GM18508 (cell line): ENCODE results near the gene MTERF4.
A peak's percentile ranks its signal among the peaks of the same experiment; 100 is the strongest.

Source experiments
- ATAC-seq: cut with Tn5 transposase; IDR thresholded peaks from one replicate; pipeline ENCODE4 v1.9.1; 2021; ENCODE audit warnings: moderate number of reproducible peaks; ENCODE audit not compliant: insufficient read depth, unreplicated experiment

MTERF4 gene, protein sequence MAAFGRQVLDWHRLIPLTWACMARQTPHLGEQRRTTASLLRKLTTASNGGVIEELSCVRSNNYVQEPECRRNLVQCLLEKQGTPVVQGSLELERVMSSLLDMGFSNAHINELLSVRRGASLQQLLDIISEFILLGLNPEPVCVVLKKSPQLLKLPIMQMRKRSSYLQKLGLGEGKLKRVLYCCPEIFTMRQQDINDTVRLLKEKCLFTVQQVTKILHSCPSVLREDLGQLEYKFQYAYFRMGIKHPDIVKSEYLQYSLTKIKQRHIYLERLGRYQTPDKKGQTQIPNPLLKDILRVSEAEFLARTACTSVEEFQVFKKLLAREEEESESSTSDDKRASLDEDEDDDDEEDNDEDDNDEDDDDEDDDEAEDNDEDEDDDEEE

DNA sequence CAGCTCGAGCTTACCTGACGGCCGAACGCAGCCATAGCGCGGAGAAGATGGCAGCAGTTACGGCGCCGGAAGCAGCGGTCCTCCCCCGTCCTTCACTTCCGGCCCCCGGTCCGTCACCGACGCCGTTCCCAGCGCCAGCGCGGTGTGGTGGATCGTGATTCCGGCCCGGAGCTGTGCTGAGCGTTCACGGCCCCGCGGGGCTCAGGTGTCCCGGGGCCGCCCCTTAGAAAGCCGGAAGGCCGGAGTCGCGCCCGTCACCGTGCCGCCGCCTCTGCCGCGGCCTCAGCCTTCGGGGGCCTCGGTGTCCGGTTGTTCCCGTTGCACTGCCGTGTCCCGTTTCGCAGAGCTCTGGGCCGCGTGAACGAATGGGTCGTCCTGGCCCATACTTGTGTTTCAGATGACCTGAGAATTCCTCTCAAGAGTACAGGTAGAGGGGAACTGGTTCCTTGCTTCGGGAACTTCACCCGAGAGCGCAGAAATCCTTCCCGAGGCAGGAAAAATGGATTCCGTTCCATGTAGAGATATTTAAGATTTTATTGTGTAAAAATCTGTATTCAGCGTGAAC, at the start of gene MTERF4:
TSS of gene MTERF4 (minus strand) at position 49 of the 565 bp plus-strand sequence. CDS start at position 35, 14 bp downstream.
- peak; percentile 53 for ATAC-seq

DNA sequence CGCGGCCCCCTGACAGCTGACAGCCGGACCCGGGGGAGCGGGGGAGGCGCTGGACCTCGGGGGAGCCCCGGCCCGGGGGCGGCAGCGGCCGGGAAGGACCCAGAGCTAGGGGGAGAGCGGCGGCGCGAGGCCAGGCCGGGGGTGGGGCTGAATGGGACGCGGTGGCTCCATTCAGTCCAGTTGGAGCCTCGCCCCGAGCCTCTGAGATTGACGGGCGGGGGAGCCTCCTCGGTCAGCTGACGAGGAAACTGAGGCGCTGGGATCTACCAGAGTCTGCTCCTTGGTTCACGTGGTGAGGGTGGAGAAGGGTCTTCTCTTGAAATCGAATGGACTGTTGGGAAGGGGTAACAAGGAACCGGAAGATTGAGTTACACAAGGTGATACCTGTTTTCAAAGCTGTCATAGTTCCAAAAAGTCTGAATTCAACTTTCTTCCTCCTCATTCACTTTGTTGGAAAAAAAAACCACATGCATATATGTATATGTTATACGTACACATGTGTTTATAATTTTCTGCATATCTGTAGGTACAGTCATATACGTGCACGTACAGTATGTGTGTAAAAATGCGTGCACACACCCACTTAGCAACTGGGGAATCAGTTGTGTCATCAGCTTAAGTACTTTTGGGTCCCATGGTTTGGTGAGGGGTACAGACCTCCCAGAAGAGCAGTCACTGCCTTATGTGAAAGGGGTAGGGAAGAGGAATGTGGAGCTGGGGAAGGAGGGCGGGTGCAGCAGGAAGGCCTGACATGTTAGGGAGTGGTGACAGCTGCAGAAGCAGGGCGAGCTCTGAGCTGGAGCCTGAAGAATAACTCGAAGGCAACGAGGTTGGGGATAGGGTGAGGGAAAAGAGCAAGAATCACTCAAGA, 48.8 kb upstream of the MTERF4 start:
- ATAC-seq, result peak; percentile 7

DNA sequence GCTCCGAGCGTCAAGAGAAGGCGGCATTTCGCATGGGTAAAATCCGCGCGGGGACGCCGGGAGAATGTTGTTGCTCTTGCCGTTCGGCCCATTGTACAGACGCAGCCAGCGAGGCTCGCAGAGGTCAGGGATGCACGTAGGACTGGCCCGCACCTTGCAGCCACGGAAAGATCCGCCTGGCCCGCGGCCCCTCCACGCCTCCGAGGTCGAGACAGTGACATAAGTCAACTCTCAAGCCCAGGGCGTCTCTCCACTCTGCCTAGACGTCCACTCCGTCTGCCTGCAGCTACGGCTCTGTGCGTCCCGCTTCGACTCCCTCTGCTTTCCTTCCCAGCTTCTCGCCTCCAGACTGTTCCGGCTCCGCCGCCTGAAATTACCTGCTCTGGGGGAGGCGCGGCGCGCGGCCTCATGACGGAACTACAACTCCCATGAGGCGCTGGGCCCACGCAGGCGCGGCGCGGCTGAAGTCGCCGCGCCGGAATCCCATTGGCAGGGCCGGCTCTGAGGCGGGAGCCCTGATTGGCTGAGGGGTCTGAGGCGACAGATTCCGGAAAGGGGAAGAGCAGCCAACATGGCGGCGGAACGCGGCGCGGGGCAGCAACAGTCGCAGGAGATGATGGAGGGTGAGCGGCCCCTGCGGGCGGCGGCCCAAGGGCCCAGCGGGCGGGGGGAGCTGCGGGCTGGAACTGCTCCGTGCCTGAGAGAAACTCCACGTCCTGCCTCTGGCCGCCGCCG, 48.0 kb upstream of the MTERF4 start, which contains the start of gene PPP1R7:
TSS of gene PPP1R7 (plus strand) at position 543 of the 735 bp plus-strand sequence. CDS start at position 572, 29 bp downstream.
- ATAC-seq, result peak; percentile 38

DNA sequence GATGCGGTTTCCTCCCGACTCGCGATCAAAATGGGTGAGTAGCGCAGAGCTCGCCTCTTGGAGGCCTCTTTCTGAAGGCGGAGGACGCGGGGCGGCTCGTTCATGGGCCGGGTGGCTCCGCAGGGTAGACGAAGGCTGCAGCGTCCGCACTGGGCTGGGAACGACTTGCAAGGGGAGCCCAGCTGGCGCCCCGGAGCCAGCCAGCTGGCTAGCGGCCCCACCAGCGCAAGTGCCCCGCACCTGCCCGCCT, 47.5 kb upstream of the MTERF4 start:
- peak; percentile 2 for ATAC-seq

DNA sequence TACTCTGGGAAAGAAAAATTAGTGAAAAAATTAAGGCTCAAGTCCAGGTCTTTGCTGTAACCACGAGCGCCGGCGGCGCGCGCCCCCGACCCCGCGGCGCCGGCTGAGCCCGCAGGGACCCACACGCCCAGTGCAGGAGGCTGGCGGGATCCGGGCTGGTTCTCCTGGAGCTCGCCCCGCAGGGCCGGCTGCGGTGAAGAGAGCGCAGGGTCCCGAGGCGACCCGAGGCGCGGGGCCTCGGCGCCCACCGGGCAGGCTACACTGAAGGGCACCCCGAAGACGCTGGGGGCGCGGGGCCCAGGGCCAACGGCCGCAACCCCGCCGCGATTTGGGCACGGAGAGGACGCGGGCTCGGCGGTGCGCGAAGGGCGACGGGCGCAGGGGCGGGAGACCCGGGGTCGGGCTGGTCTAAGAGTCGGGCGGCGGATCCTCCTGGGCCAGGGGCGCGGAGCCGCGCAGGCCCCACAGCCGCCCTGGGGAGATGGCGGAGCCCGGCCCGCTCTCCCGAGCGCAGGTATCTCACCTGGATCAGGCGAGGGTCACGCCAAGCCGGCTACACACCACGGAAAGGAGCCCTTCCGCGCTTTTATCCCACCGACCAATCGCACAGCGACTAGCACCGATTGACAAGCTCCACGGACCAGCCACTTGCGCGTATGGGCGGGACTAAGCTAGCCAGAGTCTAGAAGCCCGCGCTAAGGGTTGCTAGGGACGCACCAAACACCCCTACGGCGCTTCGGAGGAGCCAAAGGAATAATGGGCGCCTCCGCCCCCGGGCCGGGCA, 47.0 kb upstream of the MTERF4 start, which contains the start of gene PASK:
TSS of gene PASK (minus strand) at position 582 of the 784 bp plus-strand sequence. CDS start 6,440 bp downstream, outside the sequence.
- ATAC-seq, result peak; percentile 55

DNA sequence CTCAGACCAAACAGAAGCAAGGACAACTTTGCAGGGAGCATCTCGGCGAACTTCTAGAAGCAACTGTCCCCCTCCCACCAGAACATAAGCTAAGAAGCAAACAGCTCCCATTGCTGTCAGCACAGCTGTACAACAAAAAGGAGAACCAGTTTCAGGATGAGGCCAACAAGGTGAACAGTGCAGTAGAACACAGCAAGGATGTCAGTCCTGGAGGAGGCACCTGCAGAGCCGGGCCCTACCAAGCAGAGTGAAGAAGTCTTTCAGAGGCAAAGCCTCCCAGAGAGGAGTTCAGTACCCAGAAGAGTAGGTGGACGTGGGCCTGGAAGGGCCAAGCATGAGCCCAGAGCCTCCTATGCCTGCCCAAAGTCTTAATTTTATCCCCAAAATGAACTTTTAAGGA, 46.2 kb upstream of the MTERF4 start:
- no peak for ATAC-seq

DNA sequence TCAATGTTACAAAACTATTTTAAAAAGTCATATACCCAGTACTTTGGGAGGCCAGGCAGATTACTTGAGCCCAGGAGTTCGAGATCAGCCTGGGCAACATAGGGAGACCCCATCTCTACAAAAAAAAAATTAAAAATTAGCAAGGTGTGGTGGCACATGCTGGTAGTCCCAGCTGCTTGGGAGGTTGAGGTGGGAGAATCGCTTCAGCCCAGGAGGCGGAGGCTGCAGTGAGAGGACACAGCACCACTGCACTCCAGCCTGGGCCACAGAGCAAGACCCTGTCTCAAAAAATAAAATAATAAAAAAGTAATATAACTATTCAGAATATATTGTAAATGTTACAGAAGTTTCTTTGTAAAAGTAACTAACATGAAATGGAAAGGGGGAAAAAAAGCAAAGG, 45.2 kb upstream of the MTERF4 start:
- ATAC-seq, result no peak

DNA sequence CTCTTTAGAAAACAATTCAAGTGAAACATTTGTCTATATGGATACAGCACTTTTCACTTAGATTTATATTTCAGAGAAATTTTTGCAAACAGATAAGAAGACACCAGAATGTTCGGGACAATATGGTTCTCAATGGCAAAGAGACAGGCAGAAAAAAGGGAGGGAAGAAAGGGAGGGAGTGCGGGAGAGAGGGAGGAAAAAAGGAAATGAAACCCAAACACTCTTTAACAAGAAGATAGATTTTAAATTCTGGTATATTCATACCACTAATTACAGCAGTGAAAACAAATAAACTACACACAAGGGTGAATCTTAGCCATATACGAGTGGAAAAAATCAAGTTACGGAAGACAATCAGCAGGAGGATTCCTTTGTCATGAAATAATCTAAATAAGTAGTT, 44.2 kb upstream of the MTERF4 start:
- no peak for ATAC-seq

DNA sequence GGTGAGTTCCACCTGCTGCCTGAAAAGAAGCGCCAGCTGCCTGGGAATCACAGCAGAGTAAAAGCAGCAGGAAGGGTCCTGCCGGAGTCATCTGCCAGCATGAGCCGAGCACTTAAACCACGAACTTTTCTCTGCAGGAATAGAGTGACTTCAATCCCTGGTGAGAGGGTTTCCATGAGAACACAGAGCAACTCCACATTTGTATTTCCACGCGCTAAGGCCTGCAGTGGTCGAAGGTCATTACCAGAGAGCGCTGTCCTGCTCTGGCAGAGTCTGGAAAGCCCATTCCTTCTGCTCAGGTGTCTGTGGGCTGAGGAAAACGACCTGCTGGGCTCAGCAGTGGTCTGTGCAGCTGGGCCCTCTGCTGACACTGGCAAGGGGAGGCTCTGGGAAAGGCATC, 40.5 kb upstream of the MTERF4 start:
- ATAC-seq, result no peak

DNA sequence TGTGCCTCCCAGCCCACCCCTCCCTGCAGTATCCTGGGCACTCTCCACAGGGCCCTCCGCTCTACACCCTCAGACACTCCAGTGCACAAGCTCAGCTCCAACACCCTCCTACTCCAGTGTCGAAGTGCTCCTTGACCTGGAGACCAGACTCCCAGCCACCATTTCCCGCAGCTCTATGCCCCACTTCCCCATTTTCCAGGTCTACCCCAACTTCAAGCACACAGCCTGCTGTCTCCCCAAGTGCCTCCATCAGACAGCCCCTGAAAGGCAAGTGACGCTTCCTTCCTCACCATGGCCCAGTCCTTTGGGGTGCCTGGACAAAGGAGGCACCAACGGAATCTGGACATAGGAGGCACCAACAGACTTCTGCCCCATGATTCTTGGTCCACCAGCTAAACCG, 40.0 kb upstream of the MTERF4 start:
- ATAC-seq, result no peak

DNA sequence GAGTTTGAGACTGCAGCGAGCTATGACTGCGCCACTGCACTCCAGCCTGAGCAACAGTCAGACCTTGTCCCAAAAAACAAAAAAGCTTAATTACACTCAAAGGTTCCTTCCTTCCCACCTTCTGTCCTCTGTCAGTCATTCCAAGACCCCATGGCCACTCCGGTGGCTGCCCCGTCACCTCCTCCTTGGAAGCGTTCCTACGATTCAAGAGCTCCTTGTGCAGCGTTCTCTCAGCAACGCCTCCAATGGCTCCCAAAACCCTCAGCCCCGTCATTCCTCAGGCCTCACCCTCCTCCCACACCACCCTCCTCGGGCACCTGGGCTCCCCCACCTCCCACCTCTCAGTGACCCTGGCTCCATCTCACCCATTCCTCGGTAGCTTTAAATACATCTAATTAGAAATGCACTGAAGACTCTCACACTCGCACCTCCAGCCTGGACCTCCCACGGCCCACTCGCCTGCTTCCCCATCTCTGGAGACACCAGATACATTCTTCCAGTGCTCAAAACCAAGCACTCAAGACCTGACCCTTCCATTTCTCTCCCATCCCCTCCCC, 39.2 kb upstream of the MTERF4 start:
- no peak for ATAC-seq

DNA sequence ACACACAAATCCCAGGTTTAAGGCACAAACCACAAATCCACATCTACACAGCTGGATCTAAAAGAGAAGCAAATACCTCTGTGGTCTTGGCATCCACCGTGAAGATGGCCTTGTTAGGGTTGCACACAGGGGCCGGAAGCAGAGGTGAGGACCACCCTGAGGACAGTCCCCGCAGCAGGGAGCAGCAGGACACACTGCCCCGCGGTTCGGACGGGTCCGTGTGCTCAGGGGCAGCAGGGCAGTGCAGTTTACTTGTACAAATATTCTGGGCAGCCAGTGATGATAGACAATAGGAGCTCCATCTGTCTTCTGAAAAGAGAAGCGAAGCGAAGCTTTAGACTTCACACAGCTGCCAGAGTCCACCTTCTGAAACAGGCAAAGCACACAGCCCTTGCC, 38.4 kb upstream of the MTERF4 start:
- no peak for ATAC-seq

DNA sequence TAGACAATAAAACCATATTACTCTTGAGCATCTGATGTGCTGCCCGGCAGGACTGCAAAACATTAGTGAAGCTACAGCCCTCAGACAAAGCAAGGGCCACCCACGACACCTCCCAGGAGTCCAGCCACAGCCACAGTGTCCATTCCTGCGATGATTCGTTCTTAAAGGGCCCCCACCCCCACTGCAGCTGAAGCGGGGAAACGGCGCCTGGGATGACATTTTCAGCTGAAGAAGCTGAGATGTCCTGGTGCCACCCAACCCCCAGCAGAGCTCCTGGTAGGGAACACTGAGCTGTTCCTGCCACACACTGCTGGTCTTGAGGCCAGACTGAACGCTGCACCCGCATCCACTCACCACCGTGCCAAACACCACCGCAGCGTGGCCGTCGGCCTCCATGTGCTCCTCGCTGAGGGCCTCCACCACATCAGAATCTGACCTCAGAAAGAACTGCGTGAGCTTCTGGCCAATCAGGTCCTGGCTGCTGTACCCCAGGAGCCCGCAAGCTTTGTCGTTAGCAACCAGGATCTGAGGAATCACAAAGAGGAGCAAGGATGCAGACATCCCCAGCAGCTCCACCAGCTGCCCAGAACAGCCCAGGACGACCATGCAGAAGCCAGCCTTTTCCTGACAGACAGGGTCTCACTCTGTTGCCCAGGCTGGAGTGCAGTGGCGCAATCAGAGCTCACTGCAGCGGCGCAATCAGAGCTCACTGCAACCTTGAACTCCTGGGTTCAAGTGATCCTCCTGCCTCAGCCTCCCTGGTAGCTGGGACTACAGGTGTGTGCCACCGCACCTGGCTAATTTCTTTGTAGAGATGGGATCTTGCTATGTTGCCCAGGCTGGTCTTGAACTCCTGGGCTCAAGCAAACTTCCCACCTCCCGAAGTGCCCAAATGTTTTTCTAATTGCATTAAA, 37.7 kb upstream of the MTERF4 start:
- no peak for ATAC-seq

DNA sequence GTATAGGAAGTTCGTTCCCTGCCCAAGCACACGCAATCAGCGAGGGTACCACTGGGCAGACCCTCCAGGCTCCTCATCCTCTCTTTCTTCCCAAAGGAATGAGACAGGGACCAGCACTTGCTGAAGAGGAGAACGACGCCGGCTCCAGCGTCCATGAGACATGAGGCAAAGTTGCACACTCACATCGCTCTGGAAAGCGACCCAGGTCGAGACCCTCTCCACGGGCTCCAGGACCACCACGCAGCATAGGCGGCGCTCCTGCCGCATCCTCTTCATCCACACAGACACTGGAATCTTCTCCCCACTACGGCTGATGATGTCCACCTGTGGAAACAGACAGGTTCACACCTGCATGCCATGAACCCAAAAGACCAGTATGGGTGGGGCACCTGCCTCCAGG, 36.4 kb upstream of the MTERF4 start:
- ATAC-seq, result no peak

DNA sequence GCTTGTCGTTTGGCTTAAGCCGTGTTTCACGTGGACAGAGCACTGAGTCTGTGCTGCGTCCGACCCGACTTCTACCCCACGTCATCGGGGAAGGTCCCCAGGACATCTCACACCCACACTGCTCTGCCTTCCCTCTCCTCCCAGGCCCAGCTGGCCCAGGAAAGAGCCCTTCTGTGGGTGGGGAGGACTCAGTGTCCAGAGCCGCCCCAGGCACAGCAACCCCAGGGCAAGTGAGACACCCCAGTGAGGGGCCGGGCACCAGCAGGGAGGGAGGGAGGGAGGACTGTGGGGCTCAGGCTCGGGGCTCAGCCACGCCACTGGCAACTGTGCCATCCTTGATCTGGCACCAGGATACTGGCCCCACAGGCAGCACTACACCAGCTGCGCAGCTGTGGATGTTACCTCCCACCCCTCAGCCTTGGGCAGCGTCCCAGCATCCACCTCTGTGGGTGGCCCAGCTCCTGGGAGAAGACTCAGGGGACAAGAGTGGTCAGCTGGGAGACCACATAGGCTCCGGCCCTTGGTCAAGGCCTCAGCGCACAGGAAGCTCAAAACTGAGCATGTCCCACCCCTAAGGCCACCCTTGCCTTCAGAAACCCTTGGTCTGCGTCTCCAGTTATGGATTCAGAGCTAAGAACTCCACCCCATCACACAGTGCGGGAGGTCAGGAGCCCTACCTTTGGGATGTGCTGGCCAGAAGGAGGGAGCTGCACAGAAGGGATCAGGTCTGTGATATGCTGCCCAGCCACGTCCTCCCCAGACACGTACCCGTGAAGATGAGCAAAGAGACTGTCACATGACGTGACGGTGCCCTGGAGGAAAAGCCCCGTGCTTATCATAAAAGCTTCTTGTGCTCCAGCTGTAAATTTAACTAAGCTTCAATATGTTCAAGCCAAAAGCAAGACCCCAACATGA, 35.4 kb upstream of the MTERF4 start:
- no peak for ATAC-seq

DNA sequence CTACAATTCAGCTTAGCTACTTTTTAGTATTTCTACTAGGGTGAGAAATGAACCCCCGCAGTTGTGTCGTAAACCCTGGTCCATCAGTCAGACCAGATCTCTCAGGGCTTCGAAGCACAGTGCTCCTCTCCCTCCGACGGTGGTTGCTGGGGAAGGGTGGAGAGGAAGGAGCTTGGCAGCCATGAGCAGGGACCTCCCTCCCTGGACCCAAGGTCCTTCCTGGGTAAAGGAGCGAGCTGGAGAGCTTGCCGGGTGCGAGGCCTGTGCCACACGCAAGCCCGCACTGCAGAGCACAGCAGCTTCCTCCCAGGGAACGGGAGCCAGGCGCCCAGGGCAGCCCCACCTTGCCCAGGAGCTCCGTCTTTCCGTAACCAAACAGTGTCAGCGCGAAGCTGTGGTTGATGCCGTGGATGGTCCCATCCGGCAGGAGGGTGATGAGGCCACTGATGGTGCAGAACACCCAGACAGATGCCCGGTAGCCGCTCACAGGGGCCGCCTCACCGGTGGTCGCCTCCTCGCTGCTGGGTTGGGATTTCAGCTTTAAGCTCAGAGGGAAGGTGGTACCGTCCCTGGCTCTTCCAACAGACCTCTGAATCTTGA, 34.7 kb upstream of the MTERF4 start:
- ATAC-seq, result no peak

DNA sequence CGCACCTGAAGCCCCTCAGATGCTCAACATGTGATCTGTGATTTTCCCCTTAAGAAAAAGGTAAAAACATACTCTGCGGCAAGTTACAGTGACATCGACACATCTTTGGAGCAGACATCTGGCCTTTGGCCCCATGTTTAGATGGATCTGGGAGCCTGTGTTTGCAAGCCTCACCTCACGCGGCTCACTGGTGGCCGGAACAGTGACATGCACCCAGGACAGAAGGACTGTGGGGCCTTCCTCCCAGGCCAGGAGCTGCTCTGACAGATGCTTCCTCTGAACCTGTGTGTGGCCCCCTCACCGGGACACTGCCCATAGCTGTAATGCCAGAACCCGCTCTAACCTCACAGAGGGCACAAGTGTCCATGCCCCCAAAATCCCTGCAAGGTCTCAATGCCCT, 34.1 kb upstream of the MTERF4 start:
- ATAC-seq, result no peak
